HG03378 (cell line): ENCODE measurements around the gene WDR35.
"Not testable (repeated sequence)": the region's sequence is repeated elsewhere in the genome, so short reads cannot be mapped to it uniquely, and the experiment has no call there.

Experiments
- ATAC-seq: cut with Tn5 transposase; IDR thresholded peaks from one replicate; pipeline ENCODE4 v1.9.1; 2021; ENCODE audit warnings: mild to moderate bottlenecking, moderate library complexity; ENCODE audit not compliant: unreplicated experiment

The WDR35 gene

DNA sequence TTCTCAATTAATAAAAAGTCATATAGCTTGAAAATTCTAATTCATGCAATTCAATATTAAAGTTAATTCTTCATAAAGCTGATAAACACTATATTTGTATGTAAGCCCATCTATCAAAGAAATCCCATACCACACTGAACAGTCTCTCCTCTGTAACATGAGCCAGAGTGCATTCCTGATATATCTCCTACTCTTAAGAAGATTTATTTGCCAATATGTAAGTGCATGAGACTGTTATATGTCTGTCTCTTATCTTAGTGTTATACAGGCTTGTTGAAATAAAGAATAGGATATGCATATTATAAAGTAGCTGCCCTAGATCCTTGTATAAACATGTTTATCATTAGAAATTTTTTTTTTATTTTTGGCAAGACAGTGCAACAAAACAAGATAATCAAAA, 47.7 kb downstream of the WDR35 start:
- ATAC-seq = no peak

DNA sequence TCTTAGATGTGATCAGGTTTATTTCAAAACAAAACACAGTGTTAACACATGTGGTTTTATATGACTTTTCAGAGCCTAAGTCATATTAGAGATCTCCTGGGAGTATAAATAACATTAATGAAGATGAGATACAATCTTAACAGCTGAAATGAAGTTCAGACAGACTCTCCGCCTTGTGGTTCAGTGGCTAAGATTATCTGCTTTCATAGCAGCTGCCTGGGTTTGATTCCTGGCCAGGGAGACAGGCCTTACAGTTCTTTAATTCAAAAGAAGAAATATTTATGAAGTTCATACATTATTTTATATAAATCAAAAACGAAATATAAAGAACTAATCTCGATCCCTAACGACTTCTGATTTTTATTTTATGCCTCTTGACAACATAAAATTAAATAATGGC, 52.9 kb downstream of the WDR35 start:
- ATAC-seq = no peak

DNA sequence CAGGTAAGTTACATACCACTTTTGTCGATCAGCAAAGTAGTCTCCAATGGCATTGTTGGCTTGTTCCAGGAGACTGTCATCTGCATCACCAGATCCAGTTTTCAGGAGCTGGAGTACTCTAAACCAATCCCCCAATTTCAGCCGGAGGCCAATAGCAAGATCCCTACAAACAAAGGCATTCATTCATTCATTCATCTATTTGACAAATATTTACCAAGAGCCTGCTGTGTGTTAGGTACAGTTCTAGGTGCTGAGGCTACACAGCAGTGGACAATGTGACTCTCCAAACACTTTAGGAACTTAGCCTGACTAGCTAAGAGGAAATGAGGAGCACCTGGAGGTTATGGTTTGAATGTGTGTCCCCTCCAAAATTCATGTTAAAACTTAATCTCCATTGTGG, 53.7 kb downstream of the WDR35 start:
- ATAC-seq = no peak

DNA sequence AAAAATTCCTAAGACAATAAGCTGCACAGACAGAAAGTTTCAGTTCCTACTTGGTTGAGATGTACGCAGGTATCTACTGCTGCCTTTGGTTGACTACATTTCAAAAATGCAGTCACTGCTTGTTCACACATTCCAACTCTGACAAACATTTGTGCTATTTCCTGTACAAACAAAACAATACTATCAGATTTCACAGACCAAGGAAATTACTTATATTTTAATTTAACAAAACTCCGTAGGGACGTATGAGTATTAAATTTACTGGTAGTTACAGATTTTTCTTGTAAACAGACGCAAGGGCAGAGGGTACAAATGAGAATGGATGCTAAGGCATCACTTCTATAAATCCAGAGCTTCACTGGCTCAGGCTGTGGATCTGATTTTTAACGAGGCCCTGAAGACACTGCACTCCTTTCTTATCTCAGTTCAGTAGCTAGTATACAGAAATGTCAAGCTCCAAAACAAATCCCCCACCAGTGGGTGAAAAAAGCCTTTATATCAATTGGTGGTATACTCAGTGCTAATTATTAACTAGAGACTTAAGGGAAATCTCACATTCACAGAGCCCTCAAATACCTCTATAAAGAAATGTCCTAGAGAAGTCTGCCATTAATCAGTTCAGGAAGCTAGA, 56.4 kb downstream of the WDR35 start:
- ATAC-seq = peak; percentile 71

DNA sequence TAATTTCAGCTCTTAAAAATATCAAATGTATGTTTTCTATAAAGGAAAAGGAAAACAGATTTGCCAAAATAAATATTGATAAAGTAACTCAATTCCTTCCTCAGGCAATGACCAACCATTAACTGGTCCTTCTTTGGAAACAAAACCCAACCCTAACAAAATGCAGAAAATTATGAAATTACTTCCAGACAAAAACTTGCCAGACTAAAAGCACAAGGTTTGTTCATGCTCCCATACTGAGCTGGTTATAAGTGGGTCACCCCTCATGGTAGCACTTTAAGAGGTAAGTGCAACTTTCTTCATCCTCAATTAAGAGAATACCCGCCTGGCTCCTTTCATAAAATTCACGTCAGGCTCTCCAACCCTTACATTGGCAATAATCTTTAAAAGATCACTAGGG, 57.0 kb downstream of the WDR35 start:
- ATAC-seq = peak; percentile 18

DNA sequence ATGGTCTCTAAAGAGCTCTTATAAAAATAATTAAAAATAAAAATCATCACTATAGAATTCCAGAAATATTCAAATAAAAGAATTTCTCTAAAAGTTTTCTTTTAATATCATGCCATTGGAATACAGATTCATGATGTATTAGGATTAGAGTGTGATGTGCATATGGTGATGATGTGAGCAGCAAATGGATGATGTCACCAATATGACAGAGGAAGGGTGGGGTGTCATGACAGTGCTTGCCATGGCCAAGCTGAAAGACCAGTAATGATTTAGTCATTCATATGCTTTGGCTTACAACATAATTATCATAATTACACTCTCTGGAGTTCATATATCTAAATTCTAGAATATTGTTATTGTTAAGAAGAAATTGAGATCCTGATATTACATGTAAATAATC, 60.7 kb downstream of the WDR35 start:
- ATAC-seq = no peak

DNA sequence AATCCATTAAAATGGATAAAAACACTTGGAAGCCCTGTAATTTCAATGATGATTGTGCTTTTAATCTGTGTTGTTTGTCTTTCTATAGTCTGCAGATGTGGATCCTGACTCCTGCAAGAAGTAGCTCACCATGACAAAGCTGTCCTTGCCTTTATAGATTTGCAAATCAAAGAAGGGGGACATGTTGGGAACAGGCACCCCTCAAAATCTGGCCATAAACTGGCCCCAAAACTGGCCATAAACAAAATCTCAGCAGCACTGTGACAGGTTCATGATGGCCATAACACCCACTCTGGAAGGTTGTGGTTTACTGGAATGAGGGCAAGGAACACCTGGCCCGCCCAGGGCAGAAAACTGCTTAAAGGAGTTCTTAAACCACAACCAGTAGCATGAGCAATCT, 62.1 kb downstream of the WDR35 start:
- not testable (repeated sequence) for ATAC-seq

DNA sequence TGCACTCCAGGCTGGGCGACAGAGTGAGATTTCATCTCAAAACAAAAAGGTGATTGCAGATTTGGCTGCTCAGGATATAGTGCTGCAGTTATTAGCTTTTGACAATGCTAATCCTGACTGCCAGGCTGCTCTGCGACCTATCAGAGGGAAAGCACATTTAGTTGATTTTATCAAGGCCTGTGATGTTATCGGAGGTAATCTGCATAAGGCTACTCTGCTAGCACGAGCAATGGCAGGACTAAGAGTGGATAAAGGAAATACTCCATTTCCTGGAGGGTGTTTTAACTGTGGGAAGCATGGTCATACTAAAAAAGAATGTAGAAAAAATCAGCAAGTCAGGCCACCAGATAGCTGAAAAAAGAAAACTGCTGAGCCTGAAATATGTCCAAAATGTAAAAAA, 65.4 kb downstream of the WDR35 start:
- ATAC-seq = not testable (repeated sequence)

DNA sequence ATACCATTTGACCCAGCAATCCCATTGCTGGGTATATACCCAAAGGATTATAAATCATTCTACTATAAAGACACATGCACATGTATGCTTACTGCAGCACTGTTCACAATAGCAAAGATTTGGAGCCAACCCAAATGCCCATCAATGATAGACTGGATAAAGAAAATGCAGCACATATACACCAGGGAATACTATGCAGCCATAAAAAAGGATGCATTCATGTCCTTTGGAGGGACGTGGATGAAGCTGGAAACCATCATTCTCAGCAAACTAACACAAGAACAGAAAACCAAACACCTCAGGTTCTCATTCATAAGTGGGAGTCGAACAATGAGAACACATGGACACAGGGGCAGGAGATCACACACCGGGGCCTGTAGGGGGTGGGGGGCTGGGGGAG, 67.7 kb downstream of the WDR35 start:
- not testable (repeated sequence) for ATAC-seq

DNA sequence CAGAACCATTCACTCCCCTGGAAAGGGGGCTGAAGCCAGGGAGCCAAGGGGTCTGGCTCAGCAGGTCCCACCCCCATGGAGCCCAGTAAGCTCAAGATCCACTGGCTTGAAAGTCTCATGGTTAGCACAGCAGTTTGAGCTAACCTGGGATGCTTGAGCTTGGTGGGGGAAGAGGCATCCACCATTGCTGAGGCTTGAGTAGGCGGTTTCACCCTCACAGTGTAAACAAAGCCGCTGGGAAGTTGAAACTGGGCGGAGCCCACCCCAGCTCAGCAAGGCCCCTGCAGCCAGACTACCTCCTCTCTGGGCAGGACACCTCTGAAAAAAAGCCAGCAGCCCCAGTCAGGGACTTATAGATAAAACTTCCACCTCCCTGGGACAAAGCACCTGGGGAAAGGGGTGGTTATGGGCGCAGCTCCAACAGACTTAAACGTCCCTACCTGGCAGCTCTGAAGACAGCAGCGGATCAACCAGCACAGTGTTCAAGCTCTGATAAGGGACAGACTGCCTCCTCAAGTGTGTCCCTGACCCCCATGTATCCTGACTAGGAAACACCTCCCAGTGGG, 73.4 kb downstream of the WDR35 start:
- ATAC-seq = no peak

DNA sequence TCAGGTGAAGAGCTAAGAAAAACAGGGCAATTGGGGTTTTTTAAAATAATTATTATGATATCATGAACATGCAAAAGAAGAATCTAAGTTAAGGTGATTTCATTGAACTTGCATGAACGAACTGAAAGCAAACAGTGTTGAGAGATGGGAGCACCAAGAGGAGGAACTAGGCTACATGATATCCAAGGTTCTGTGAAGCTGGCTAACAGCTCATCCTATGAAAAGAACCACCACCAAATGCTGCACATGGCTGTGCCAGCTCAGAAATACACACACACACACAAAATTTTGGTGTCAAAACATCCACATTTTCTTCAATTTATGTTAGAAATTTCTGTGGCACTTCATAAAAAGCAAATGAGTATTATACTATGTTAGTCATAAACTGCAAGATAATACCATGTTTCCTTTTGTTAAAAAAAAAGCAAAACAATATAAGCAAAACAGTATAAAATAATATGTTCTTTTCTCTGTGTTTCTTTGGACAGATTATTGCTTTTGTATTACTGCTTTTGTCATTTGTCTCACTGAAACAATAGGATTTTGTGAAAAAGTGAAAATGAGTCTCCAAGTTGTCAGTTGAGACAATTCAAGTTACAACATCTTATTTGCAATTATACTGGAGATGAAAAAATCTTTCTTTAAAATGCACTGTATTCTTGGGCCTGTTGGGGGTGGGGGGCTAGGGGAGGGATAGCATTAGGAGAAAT, 75.5 kb downstream of the WDR35 start:
- ATAC-seq = no peak

DNA sequence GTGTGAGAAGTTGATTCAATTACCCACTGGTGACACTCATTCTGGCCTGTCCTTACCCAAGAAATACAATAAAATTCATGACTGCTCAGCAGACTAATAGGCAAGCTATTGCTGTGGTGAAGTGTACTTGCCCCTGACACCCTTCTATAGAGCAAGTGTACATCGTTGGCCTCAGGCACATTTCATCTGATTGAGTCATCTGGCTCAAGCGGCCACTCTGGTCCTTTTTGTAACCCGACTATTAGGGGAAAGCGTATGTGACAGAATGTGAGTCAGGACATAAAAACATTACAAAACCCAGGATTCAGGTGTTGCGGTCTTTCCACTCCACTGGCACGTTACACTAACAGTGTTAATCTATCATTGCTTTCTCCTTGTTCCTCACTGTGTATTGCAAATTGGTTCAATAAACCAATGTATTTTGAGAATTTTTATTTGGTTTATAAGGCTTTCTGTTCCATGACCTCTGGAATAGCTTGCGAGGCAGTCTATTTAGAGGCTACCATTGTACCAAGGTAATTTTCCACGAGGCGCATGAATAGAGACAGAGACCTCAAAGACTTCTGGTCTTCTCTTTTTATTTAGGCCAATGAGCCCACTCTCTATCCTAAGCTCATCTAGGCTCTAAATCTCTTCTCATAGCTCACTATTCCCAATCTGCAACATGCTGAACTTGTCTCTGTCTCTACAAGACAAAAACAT, 77.9 kb downstream of the WDR35 start:
- no peak for ATAC-seq

DNA sequence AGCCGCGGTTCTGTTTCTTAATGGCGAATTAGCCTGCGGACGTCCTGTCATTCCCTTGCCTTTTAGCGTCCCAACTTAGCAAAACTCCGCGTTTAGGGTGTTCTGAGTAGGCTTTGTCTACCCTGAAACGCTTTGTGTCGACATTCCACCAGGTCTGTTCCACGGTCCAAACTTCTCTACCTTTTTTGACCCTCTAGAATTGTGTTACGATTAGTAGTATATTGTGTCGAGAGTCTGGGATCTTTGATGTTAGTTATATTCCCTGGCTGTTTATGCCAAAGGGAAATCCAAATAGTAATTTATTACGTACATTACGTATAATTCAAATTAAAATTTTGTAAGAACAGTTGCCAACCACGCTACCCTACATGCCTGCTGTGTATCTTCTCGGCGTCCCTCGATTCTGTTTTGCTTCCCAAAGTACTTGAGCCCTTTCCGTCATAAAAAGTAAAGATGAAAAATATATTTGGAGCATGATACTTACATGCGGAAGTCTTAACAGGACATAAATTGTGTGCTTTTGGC, 87.6 kb downstream of the WDR35 start:
- peak; percentile 7 for ATAC-seq

DNA sequence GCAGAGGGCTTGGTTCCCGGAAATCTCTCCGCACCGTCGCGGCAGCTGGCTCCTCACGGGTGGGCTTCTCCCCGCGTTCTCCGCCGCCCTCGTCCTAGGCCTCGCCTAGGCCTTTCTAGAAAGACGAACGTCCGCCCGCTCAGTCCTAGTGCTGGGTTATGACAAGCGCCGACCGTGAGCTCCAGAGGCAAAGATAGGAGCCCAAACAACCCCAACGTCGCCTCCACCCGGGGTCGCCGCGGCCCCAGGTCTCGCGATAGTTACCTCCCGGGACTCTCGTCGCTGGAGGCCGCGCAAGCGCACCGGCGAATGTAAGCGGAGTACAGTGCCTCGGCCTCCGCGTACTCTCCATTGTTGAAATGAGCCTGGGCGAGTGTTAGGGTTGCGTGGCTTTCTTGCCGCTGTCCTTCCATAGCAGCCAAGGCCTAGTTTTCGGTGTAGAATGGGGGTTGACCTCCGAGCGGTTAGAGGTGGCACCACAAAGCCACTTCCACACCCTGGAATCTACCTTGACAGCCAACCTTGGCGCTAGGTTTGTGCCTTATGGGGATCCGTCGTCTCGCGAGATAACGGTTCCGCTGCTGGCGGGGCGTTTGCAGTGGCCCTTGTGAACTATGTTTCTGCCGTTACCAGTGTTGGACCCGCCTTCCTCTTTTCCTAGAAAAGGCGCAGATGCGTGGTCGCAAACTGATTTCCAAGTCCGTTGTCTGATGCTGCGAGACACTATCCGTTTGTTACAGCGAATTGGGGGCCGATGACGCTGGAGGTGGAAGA, 88.3 kb downstream of the WDR35 start, which contains the start of gene TTC32:
TSS of gene TTC32 (minus strand) at position 542 of the 774 bp plus-strand sequence. CDS start at position 413, 129 bp downstream.
- ATAC-seq = peak; percentile 74

DNA sequence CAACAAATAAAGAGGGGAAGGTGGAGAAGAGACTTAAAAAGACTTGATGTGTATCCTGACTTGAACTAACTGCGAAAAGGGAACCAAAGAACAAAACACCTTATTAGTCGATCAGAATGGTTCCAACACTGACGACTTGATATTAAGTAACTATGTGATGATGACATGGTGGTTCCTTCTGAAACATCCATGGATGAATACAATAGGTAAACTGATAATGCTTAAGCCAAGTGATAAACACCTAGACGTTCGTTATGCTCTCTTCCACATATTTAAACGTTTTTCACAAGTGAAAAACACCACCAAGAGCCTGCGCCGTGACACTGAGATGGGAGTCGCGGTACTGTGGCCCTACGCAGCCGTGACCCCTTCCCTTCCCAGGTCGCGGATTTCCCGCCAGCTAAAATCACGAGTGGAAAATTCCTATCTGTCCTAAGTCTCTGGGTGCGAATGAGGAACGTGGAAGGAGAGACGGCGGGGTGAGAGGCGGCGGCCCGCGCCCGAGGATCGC, 88.9 kb downstream of the WDR35 start:
- no peak for ATAC-seq

DNA sequence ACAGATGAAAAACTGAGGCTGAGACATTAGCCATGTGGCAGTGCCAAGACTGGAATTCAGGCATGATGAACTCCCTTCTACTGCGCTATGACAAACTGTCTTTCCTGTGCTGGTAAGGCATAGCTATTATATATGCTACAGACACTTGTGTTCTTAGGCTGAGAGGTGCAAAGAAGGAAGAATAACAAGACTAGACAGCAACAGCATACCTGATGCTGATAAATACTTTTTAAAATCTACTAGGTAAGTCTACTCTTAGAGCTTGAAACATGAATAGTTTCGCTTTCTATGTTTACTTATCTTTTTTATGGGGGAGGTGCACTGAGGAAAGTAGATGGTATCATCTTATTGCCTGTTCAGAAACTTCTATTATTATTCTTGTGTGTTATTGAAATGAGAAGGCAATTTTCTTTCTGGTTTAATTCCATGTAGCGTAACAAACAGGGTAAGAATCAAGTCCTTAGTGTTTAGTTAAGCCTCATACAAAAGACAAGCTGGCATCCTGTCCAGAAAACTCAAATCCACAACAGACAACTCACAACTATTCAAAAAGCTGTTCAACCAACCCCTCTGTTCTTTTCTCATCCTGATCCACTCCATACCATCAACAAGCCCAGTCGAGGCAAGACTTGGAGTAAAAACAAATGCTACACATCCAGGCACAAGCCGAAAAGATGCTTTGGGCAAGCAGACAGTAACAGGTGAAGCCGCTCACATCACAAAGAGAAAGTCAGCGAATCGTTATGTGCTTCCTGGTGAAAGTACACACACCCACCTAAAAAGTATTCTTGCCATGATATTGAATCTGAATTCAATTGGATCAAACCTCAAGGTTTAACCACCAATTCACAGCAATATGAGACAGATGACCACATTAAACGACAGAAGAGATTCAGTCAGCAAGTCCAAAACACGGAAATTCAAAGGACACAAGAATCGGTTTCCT, 89.6 kb downstream of the WDR35 start:
- ATAC-seq = peak; percentile 35

DNA sequence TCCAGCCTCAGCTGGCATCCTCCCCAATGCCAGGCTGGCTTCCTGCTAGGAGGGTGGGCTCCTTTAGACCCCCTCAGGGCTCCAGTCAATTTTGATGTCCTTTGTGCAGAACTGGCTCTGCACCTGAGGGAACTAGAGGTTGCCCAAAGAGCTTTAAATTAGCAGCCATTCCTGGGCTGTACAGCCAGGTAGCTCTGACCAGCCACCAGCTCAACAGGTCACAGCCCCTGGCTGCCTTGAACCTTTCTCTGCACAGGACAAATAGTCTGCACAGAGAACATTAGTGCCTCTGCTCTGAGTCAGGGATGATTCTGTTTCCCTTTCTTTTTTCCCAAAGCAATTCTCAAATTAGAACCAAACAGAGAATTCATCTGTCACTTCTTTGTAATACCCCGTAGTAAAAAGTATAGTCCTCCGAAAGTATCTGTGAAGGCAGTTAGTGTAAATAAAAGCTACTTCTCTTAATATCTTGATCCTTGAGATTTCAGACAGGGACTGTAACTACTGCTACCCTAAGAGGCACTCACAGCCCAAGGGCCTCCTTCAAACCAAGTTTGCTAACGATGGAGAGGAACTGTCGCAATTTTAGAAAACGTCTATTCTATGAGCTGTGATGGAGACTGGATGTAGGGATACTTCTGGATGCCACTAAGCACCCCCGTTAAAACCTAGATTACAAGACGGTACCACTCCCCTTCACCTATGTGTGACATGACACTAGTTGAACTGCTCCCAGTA, 91.1 kb downstream of the WDR35 start:
- ATAC-seq = no peak

DNA sequence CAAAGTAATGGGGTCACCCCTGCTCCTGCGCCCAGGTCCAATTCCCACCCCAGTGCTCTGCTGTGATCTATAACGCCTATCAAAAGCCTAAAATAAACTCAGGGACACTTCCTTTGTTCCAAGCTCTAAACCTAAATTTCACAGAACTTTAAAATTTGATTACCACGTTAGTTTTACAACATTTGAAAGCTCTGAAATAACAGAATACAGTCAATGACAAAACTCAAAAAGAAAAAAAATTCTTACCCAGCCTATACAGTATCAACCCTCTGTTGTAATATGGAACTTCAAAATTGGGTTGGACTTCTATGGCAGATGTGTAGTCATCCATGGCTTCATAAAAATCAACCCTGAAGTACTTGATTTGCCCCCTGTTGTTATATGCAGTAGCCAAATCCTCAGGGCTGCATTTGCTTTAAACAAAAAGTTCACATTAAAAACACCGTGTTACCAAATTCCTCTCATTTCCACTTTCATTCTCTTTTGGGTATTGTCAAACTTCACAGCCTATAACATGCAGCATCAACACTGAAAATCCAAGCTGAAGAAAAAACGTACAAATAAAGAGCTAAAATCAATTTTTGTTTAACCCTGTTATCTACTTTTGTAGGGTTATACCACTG, 92.2 kb downstream of the WDR35 start:
- ATAC-seq = no peak
